Common myeloid progenitor, CD34-positive (primary cell): ENCODE results near the gene COL15A1.

Experiments
- CTCF ChIA-PET: fragments of 350-600 bp; sonication (Branson Sonifier 250); formaldehyde crosslinking; loops from one replicate; lab custom pipeline; 2021; ENCODE audit warnings: antibody characterized with exemption; lab: Charles Lee
- POLR2A ChIA-PET: fragments of 350-600 bp; sonication (Branson Sonifier 250); formaldehyde crosslinking; loops from one replicate; lab custom pipeline; 2021; ENCODE audit warnings: antibody characterized with exemption; lab: Charles Lee
- DNase-seq, 3 donors: peaks; one replicate each; pipeline versions ENCODE4 v3.0.0 to v3.0.0-alpha.2; 2013
- H3K27ac ChIP-seq, 2 experiments: 1 replicate in 1 of 2; 2 replicates in 1 of 2; pipeline ENCODE4 v1.7.0; 2013; ENCODE audit warnings: inconsistent platforms in 2 of 2, low read length in 2 of 2, mild to moderate bottlenecking in 2 of 2, low read depth in 1 of 2, moderate library complexity in 1 of 2; ENCODE audit not compliant: severe bottlenecking in 2 of 2, insufficient read depth in 1 of 2, poor library complexity in 1 of 2
- H3K27me3 ChIP-seq, 5 experiments: replicated peaks in 2 of 5; 1 replicate in 3 of 5; 2 replicates in 2 of 5; pipeline versions ENCODE4 v1.6.1 to v1.7.0; 2013; ENCODE audit warnings: low read length in 4 of 5, mild to moderate bottlenecking in 2 of 5, moderate library complexity in 2 of 5, inconsistent platforms in 1 of 5; ENCODE audit not compliant: insufficient read depth in 5 of 5, control insufficient read depth in 4 of 5
- H3K36me3 ChIP-seq, 4 experiments: 1 replicate in 2 of 4; 2 replicates in 2 of 4; pipeline versions ENCODE4 v1.6.1 to v1.7.0; 2013; ENCODE audit warnings: low read length in 3 of 4, control low read depth in 1 of 4, mild to moderate bottlenecking in 1 of 4; ENCODE audit not compliant: control insufficient read depth in 4 of 4, insufficient read depth in 4 of 4
- H3K4me1 ChIP-seq, 4 experiments: 1 replicate in 3 of 4; 2 replicates in 1 of 4; pipeline versions ENCODE4 v1.6.1 to v1.7.1; 2013; ENCODE audit warnings: low read length in 3 of 4, mild to moderate bottlenecking in 3 of 4, control low read depth in 1 of 4, inconsistent platforms in 1 of 4, moderate library complexity in 1 of 4; ENCODE audit not compliant: control insufficient read depth in 4 of 4, insufficient read depth in 4 of 4; ENCODE audit errors: control extremely low read depth in 1 of 4
- H3K4me3 ChIP-seq, 7 experiments: 1 replicate in 4 of 7; 2 replicates in 3 of 7; pipeline versions ENCODE4 v1.5.1 to v1.7.0; 2013; ENCODE audit warnings: mild to moderate bottlenecking in 7 of 7, low read length in 6 of 7, moderate library complexity in 6 of 7, inconsistent platforms in 2 of 7, low read depth in 2 of 7, control low read depth in 1 of 7; ENCODE audit not compliant: insufficient read depth in 4 of 7, control insufficient read depth in 1 of 7; ENCODE audit errors: extremely low read depth in 1 of 7
- H3K9me3 ChIP-seq, 5 experiments: 1 replicate in 4 of 5; 2 replicates in 1 of 5; pipeline versions ENCODE4 v1.6.1 to v1.7.1; 2013; ENCODE audit warnings: low read length in 4 of 5, mild to moderate bottlenecking in 2 of 5, inconsistent platforms in 1 of 5, low read depth in 1 of 5, moderate library complexity in 1 of 5; ENCODE audit not compliant: control insufficient read depth in 4 of 5, insufficient read depth in 2 of 5; ENCODE audit errors: control extremely low read depth in 1 of 5
- WGBS: methylation state at CpG from one replicate; pipeline ENCODE4 v1.1.5; 2013; ENCODE audit not compliant: insufficient coverage; 5-methylcytosine and 5-hydroxymethylcytosine counted together

COL15A1 gene

DNA sequence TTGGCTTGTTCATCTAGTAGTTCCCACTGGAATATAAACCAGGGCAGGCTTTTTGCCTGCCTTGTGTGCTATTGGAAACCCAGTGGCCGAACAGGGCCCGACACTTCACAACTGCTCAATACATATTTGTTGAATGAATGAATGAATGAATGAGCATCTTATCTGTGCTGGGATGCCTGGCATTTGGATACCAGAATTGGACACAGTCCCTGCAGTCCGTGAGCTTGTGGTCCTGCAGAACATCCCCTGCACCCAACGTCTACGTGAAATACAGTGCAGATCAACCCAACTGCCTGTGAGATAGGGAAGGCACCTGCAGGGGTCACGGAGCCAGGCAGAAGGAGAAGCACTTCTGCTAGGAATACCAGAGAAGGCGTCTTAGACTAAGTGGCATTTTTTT lies 30.0 kb upstream of the COL15A1 start:
- 100% methylated on average over 5 of the region's 7 CpGs for WGBS
- CTCF ChIA-PET: no interaction called here
- POLR2A ChIA-PET: no interaction called here
- Histone ChIP-seq H3K27me3 (no peaks in the 10 kb centered on the region), H3K9me3 (no peaks in the 10 kb centered on the region), H3K27ac (no peak overlapping the region), H3K4me3 (no peak overlapping the region), H3K4me1 (peaks cover 0 to under 1% (median 0%) of the 10 kb centered on the region in 4 experiments), H3K36me3 (no peaks in the 10 kb centered on the region)
- no peak for DNase-seq

GRCh38 chr9:98915599-98915998 lies 28.1 kb upstream of the COL15A1 start:
- ChIA-PET POLR2A (no interaction called here), CTCF (no interaction called here)
- no peak for DNase-seq
- Histone ChIP-seq H3K4me1 (no peaks in the 10 kb centered on the region), H3K27ac (no peak overlapping the region), H3K36me3 (no peaks in the 10 kb centered on the region), H3K4me3 (no peak overlapping the region), H3K27me3 (no peaks in the 10 kb centered on the region), H3K9me3 (no peaks in the 10 kb centered on the region)
- no CpG with 5 or more reads among the region's 3 CpGs for WGBS

DNA sequence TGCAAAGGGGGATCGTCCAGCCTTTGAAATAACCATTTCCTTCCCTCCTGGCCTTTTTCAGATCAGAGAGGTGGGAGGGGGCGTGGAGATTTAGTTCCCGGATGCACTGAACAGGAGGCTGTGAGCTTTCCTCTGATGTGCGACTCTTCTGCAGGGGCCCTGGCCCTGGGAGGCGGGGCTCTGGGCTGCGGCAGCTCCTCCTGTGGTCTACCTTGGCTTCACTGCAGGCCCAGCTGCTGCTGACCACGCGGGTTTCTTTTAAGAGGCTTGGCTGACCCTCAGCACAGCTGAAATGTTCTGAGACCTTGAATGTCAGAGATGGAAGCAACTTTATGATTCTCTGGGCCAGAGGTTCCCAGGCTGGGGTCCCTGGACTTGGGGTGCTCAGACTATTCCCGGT lies 27.0 kb upstream of the COL15A1 start:
- Histone ChIP-seq H3K4me1 (no peaks in the 10 kb centered on the region), H3K9me3 (no peaks in the 10 kb centered on the region), H3K27me3 (no peaks in the 10 kb centered on the region), H3K36me3 (no peaks in the 10 kb centered on the region), H3K27ac (no peak overlapping the region), H3K4me3 (no peak overlapping the region)
- DNase-seq: no peak
- WGBS: 89% methylated on average over 8 of the region's 9 CpGs
- POLR2A ChIA-PET: no interaction called here
- CTCF ChIA-PET: interaction anchor here (1.0 kb wide), 1 partner anchor 84 kb away, joined by 3 read pairs; no protein-coding TSS in a partner anchor

GRCh38 chr9:98917746-98918487 lies 25.8 kb upstream of the COL15A1 start:
- H3K27me3 ChIP-seq: no peaks in the 10 kb centered on the region
- no peak overlapping the region for H3K4me3 ChIP-seq
- H3K4me1 ChIP-seq: no peaks in the 10 kb centered on the region
- WGBS: 100% methylated on average over 3 of the region's 5 CpGs
- CTCF ChIA-PET: interaction anchor here (0.6 kb wide), 1 partner anchor 1413 kb away, joined by 4 read pairs; no protein-coding TSS in a partner anchor
- DNase-seq: no peak
- POLR2A ChIA-PET: no interaction called here
- no peaks in the 10 kb centered on the region for H3K9me3 ChIP-seq
- no peaks in the 10 kb centered on the region for H3K36me3 ChIP-seq
- H3K27ac ChIP-seq: no peak overlapping the region

GRCh38 chr9:98921732-98922131 lies 22.0 kb upstream of the COL15A1 start:
- 75% methylated on average over 1 of the region's 1 CpG for WGBS
- Histone ChIP-seq H3K4me3 (no peak overlapping the region), H3K27ac (no peak overlapping the region), H3K27me3 (peaks cover 0 to 3% (median 0%) of the 10 kb centered on the region in 5 experiments), H3K4me1 (no peaks in the 10 kb centered on the region), H3K36me3 (no peaks in the 10 kb centered on the region), H3K9me3 (no peaks in the 10 kb centered on the region)
- ChIA-PET POLR2A (no interaction called here), CTCF (no interaction called here)
- DNase-seq: no peak

DNA sequence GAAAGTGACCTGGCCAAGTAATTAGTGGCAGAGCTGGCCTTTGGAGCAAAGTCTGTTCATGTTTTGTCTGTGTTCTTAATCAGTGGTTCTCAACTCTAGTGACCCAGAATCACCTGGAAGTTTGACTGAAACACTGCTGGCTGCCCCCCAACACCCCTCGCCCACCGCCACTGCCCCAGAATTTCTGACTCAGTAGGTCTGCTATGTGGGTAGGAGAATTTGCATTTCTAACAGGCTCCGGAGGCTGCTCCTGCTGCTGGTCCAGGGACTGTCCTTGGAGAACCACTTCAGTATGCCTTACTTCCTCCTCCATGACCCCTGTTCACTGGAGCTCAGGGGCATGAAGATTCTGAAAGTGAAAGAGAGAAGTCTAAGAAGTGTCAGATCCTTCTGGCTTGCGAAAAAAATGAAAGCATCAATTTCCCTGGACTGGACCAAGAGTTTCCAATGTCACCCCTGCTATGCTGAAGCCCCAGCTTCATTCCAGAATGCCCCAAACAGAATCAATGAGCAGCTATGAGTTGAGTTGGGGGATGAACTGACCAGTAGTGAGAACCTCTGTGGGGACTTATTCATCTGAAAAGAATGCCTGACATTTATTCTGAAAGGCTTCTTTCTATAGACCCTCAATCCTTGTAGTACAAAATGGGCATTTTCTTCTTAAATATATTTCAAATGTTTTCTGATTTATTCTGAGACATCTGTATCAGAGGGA lies 20.8 kb upstream of the COL15A1 start:
- Histone ChIP-seq H3K36me3 (no peaks in the 10 kb centered on the region), H3K27me3 (peaks cover 0 to 3% (median 0%) of the 10 kb centered on the region in 5 experiments), H3K9me3 (no peaks in the 10 kb centered on the region), H3K4me1 (no peaks in the 10 kb centered on the region), H3K27ac (no peak overlapping the region), H3K4me3 (peak overlapping the region in 1 of 7 experiments; percentile 5)
- DNase-seq: peak in 1 of 3 donors; percentile 24
- ChIA-PET CTCF (interaction anchor here (1.2 to 1.4 kb wide), 2 partner anchors 20 to 76 kb away, joined by 3 to 4 read pairs; no protein-coding TSS in a partner anchor), POLR2A (no interaction called here)
- WGBS: 60% methylated on average over 1 of the region's 4 CpGs
